Liver (tissue), 9 donors: Measurements from ENCODE around the gene PRMT2. TPM values are rescaled to one million over a fixed set of nuclear protein-coding genes. Genes with fewer than 3 reads are reported as not detected.
A peak's percentile ranks its signal among the peaks of the same experiment; 100 is the strongest.

Experiments used
- DNase-seq: peaks from one replicate; pipeline ENCODE4 v3.0.0-alpha.2; 2017; ENCODE audit warnings: low spot score
- H3K27ac ChIP-seq, 2 donors: one replicate each; pipeline ENCODE4 v1.7.0; 2013; ENCODE audit warnings: inconsistent platforms in 2 of 2, low read length in 2 of 2, control low read depth in 1 of 2, low read depth in 1 of 2, mild to moderate bottlenecking in 1 of 2
- H3K27me3 ChIP-seq, 4 donors: one replicate each; pipeline versions ENCODE4 v1.6.1 to v1.7.0; 2013; ENCODE audit warnings: low read length in 3 of 4, inconsistent platforms in 1 of 4, mild to moderate bottlenecking in 1 of 4, moderate library complexity in 1 of 4; ENCODE audit not compliant: control insufficient read depth in 4 of 4, insufficient read depth in 4 of 4
- H3K36me3 ChIP-seq, 4 donors: one replicate each; pipeline versions ENCODE4 v1.6.1 to v1.7.0; 2013; ENCODE audit warnings: low read length in 3 of 4, mild to moderate bottlenecking in 3 of 4, low read depth in 1 of 4, moderate library complexity in 1 of 4; ENCODE audit not compliant: control insufficient read depth in 4 of 4, insufficient read depth in 3 of 4
- H3K4me1 ChIP-seq, 4 donors: one replicate each; pipeline versions ENCODE4 v1.6.1 to v1.7.0; 2013; ENCODE audit warnings: low read length in 3 of 4, mild to moderate bottlenecking in 3 of 4, moderate library complexity in 1 of 4; ENCODE audit not compliant: control insufficient read depth in 4 of 4, insufficient read depth in 4 of 4
- H3K4me3 ChIP-seq, 3 donors: one replicate each; pipeline versions ENCODE4 v1.6.1 to v1.7.0; 2013; ENCODE audit warnings: low read length in 3 of 3, control low read depth in 1 of 3, low read depth in 1 of 3, mild to moderate bottlenecking in 1 of 3
- H3K9ac ChIP-seq, 2 donors: one replicate each; pipeline ENCODE4 v1.7.0; 2013; ENCODE audit warnings: low read length in 2 of 2, mild to moderate bottlenecking in 2 of 2, moderate library complexity in 2 of 2, control low read depth in 1 of 2, low read depth in 1 of 2
- H3K9me3 ChIP-seq, 4 donors: one replicate each; pipeline versions ENCODE4 v1.6.1 to v1.7.0; 2013; ENCODE audit warnings: low read length in 3 of 4; ENCODE audit not compliant: control insufficient read depth in 4 of 4
- FOXA2 ChIP-seq: IDR thresholded peaks from 2 replicates; pipeline ENCODE4 v1.6.1; 2016; ENCODE audit warnings: antibody characterized with exemption
- HNF4G ChIP-seq: IDR thresholded peaks from 2 replicates; pipeline ENCODE4 v1.6.1; 2016; ENCODE audit warnings: antibody characterized with exemption
- JUND ChIP-seq, 2 donors: IDR thresholded peaks; 2 replicates each; pipeline ENCODE4 v1.6.1; 2016; ENCODE audit warnings: antibody characterized with exemption in 2 of 2
- RAD21 ChIP-seq, 2 donors: IDR thresholded peaks; 2 replicates each; pipeline ENCODE4 v1.6.1; 2016; ENCODE audit warnings: antibody characterized with exemption in 2 of 2, mild to moderate bottlenecking in 2 of 2
- RXRA ChIP-seq, 2 donors: IDR thresholded peaks; 2 replicates each; pipeline ENCODE4 v1.6.1; 2017 to 2018; ENCODE audit warnings: antibody characterized with exemption in 2 of 2, mild to moderate bottlenecking in 1 of 2
- WGBS: extraction: QIAGEN DNeasy Blood & Tissue Kit; methylation state at CpG from one replicate; pipeline ENCODE4 v1.1.7; 2013; 5-methylcytosine and 5-hydroxymethylcytosine counted together
- polyA plus RNA-seq, 2 donors: library from polyadenylated mRNA; stranded (reverse) in 1 of 2; unstranded in 1 of 2; fragments of 200-250 nt in 1 of 2; fragments of >200 nt in 1 of 2; fragmentation: Nextera tagmentation in 1 of 2; extraction: Ambion mirVana in 1 of 2; gene quantifications; one replicate each; pipeline versions ENCODE4 v1.2.1 to v1.2.3, GENCODE V29; 2013 to 2015
- total RNA-seq, 2 donors: library from RNA; depleted of rRNA; stranded (reverse); fragments of >200 nt; gene quantifications; one replicate each; pipeline ENCODE4 v1.2.3, GENCODE V29; 2014
- TF ChIP-seq, protein P1 (sequence below): IDR thresholded peaks from 2 replicates; pipeline ENCODE4 v1.6.1; 2016; ENCODE audit warnings: antibody characterized with exemption
- TF ChIP-seq, protein P2 (sequence below): IDR thresholded peaks from 2 replicates; pipeline ENCODE4 v1.6.1; 2016; ENCODE audit warnings: antibody characterized with exemption
- TF ChIP-seq, protein P3 (sequence below): IDR thresholded peaks from 2 replicates; pipeline ENCODE4 v1.6.1; 2016; ENCODE audit warnings: antibody characterized with exemption, mild to moderate bottlenecking
- TF ChIP-seq, protein P4 (sequence below): fragments of 150-350 bp; IDR thresholded peaks from 2 replicates; pipeline ENCODE4 v1.5.1; 2017; ENCODE audit warnings: improper control_type of control experiment, low read depth, low read length; ENCODE audit not compliant: missing input control
- donor health status: healthy.
- donor health status: healthy.
- donor health status: healthy.
- donor health status: healthy.
- donor health status: healthy.

The PRMT2 gene
- total and polyA plus RNA-seq, 4 donors: 17.9 to 29.2 (median 23.2) TPM

DNA sequence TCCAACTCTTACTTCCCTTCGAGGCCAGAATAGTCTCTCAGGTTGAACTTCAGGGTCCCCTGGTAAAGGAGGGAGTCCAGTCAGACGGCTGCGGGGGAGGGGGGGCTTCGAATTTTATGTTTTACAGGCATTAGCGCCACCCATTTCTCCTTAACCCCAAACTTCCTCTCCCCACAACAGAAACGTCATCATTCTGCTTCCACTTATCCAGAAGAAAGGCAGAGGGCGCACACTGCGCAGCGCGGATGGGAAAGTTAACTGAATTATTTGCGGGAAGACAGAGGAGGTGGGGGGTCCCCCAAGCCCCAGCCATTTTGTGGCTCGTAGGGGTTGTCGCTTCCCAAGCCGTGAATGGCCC, 529 bp upstream of the PRMT2 start (continued):
- TF ChIP-seq, protein P1, sequence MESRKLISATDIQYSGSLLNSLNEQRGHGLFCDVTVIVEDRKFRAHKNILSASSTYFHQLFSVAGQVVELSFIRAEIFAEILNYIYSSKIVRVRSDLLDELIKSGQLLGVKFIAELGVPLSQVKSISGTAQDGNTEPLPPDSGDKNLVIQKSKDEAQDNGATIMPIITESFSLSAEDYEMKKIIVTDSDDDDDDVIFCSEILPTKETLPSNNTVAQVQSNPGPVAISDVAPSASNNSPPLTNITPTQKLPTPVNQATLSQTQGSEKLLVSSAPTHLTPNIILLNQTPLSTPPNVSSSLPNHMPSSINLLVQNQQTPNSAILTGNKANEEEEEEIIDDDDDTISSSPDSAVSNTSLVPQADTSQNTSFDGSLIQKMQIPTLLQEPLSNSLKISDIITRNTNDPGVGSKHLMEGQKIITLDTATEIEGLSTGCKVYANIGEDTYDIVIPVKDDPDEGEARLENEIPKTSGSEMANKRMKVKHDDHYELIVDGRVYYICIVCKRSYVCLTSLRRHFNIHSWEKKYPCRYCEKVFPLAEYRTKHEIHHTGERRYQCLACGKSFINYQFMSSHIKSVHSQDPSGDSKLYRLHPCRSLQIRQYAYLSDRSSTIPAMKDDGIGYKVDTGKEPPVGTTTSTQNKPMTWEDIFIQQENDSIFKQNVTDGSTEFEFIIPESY: no peak
- TF ChIP-seq, protein P2, sequence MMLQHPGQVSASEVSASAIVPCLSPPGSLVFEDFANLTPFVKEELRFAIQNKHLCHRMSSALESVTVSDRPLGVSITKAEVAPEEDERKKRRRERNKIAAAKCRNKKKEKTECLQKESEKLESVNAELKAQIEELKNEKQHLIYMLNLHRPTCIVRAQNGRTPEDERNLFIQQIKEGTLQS: no peak
- peak in 1 of 2 donors; percentile 36 for TF ChIP-seq RAD21 (IDR thresholded peaks at IDR 0.05)

DNA sequence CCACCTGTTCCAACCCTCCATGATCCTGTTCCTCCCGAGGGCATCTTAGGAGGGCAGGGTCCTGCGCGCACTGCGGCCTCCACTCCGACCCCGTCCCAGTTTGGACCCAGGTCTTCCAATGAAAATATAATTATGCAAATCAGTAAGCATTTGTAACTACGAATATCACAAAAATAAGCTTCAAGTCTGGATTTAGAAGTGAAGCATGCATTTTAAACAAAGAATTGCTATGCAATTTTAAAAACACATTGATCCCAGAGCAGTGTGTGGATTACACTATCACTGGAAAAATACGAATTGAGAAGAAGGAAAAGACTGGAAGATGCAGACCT, 673 bp downstream of the PRMT2 start:
- peaks cover 0 to 5% (median 0%) of the 10 kb centered on the region in 4 donors for H3K36me3 ChIP-seq
- no peaks in the 10 kb centered on the region for H3K9me3 ChIP-seq
- H3K4me1 ChIP-seq: peaks cover 5 to 22% (median 10%) of the 10 kb centered on the region in 4 donors
- TF ChIP-seq HNF4G (no peak), JUND (IDR thresholded peaks at IDR 0.05) (no peak), FOXA2 (no peak), RXRA (IDR thresholded peaks at IDR 0.05) (no peak)
- TF ChIP-seq, protein P3, sequence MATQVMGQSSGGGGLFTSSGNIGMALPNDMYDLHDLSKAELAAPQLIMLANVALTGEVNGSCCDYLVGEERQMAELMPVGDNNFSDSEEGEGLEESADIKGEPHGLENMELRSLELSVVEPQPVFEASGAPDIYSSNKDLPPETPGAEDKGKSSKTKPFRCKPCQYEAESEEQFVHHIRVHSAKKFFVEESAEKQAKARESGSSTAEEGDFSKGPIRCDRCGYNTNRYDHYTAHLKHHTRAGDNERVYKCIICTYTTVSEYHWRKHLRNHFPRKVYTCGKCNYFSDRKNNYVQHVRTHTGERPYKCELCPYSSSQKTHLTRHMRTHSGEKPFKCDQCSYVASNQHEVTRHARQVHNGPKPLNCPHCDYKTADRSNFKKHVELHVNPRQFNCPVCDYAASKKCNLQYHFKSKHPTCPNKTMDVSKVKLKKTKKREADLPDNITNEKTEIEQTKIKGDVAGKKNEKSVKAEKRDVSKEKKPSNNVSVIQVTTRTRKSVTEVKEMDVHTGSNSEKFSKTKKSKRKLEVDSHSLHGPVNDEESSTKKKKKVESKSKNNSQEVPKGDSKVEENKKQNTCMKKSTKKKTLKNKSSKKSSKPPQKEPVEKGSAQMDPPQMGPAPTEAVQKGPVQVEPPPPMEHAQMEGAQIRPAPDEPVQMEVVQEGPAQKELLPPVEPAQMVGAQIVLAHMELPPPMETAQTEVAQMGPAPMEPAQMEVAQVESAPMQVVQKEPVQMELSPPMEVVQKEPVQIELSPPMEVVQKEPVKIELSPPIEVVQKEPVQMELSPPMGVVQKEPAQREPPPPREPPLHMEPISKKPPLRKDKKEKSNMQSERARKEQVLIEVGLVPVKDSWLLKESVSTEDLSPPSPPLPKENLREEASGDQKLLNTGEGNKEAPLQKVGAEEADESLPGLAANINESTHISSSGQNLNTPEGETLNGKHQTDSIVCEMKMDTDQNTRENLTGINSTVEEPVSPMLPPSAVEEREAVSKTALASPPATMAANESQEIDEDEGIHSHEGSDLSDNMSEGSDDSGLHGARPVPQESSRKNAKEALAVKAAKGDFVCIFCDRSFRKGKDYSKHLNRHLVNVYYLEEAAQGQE: no peak
- TF ChIP-seq, protein P4, sequence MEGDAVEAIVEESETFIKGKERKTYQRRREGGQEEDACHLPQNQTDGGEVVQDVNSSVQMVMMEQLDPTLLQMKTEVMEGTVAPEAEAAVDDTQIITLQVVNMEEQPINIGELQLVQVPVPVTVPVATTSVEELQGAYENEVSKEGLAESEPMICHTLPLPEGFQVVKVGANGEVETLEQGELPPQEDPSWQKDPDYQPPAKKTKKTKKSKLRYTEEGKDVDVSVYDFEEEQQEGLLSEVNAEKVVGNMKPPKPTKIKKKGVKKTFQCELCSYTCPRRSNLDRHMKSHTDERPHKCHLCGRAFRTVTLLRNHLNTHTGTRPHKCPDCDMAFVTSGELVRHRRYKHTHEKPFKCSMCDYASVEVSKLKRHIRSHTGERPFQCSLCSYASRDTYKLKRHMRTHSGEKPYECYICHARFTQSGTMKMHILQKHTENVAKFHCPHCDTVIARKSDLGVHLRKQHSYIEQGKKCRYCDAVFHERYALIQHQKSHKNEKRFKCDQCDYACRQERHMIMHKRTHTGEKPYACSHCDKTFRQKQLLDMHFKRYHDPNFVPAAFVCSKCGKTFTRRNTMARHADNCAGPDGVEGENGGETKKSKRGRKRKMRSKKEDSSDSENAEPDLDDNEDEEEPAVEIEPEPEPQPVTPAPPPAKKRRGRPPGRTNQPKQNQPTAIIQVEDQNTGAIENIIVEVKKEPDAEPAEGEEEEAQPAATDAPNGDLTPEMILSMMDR: no peak
- TF ChIP-seq, protein P1: no peak
- H3K4me3 ChIP-seq: peak overlapping the region; percentile 76 to 99 (median 98)
- DNase-seq: no peak
- H3K27me3 ChIP-seq: no peaks in the 10 kb centered on the region
- peak overlapping the region in 1 of 2 donors; percentile 65 for H3K9ac ChIP-seq
- 21% methylated on average over 8 of the region's 8 CpGs for WGBS
- H3K27ac ChIP-seq: peak overlapping the region; percentile 77 to 96
